ENCODE measurements around the gene CGN. TPM values are rescaled to one million over a fixed set of nuclear protein-coding genes. Genes with fewer than 3 reads are reported as not detected.

CGN gene
- total and polyA plus RNA-seq, 7 donors = 0.33 to 132 (median 1.8) TPM

- TF ChIP-seq POLR2A (IDR thresholded peaks at IDR 0.05) = no peak
- no peak for TF ChIP-seq EP300 (IDR thresholded peaks at IDR 0.05)
- no peak for TF ChIP-seq POLR2AphosphoS5 (IDR thresholded peaks at IDR 0.05)
- TF ChIP-seq CTCF (IDR thresholded peaks at IDR 0.05) = no peak
- Histone ChIP-seq H3K4me1 (peaks cover 0 to 36% (median 35%) of the 10 kb centered on the region in 4 donors), H3K36me3 (no peaks in the 10 kb centered on the region), H3K9me3 (no peaks in the 10 kb centered on the region), H3K4me3 (peak overlapping the region; percentile 57 to 82 (median 70)), H3K27ac (peak overlapping the region; percentile 84 to 89 (median 86)), H3K27me3 (no peaks in the 10 kb centered on the region)
- intact Hi-C loops (cut with DNase I) = loop anchor here (5.0 kb wide), 1 partner anchor 82 kb away; the partner anchor contains the start of gene POGZ
- peak; percentile 90 for DNase-seq
- WGBS, 2 donors = 5 to 27% methylated on average over 7 of the region's 7 CpGs
Observed at GRCh38 chr1:151539321-151540020, 28.3 kb downstream of the CGN start.

GRCh38 chr1:151540021-151540981 is 29.1 kb downstream of the CGN start, which contains the start of gene TUFT1:
Gene TUFT1 (plus strand): TSS chr1:151540309. CDS start chr1:151540367, 58 bp downstream.
- Histone ChIP-seq H3K27ac (peak within 1 kb of the TSS; percentile 84 to 89 (median 86)), H3K4me1 (peaks cover 0 to 36% (median 35%) of the 10 kb centered on the region in 4 donors), H3K4me3 (peak within 1 kb of the TSS; percentile 57 to 82 (median 70)), H3K27me3 (no peaks in the 10 kb centered on the region), H3K36me3 (no peaks in the 10 kb centered on the region), H3K9me3 (no peaks in the 10 kb centered on the region)
- intact Hi-C loops (cut with DNase I) = loop anchor here (5.0 kb wide), 1 partner anchor 83 kb away; the partner anchor contains the start of gene POGZ
- TF ChIP-seq POLR2A (IDR thresholded peaks at IDR 0.05) (peak; percentile 91 to 93), EP300 (IDR thresholded peaks at IDR 0.05) (no peak), POLR2AphosphoS5 (IDR thresholded peaks at IDR 0.05) (peak; percentile 97 to 99 (median 98)), CTCF (IDR thresholded peaks at IDR 0.05) (no peak)
- WGBS, 2 donors = 1 to 2% methylated on average over 70 of the region's 70 CpGs
- peak; percentile 96 for DNase-seq

- no peaks in the 10 kb centered on the region for H3K36me3 ChIP-seq
- TF ChIP-seq EP300 (IDR thresholded peaks at IDR 0.05) = no peak
- no peaks in the 10 kb centered on the region for H3K9me3 ChIP-seq
- peak overlapping the region; percentile 57 to 82 (median 70) for H3K4me3 ChIP-seq
- intact Hi-C loops (cut with DNase I) = loop anchor here (5.0 kb wide), 1 partner anchor 84 kb away; the partner anchor contains the start of gene POGZ
- DNase-seq = no peak
- 6 to 11% methylated on average over 13 of the region's 13 CpGs for WGBS, 2 donors
- H3K27me3 ChIP-seq = no peaks in the 10 kb centered on the region
- H3K4me1 ChIP-seq = peaks cover 0 to 43% (median 35%) of the 10 kb centered on the region in 4 donors
- H3K27ac ChIP-seq = peak overlapping the region; percentile 84 to 89 (median 86)
Observed at GRCh38 chr1:151540982-151541377, 29.8 kb downstream of the CGN start.

- WGBS, 2 donors = 14 to 68% methylated on average over 5 of the region's 5 CpGs
- Histone ChIP-seq H3K4me3 (peak overlapping the region in 1 of 4 donors; percentile 64), H3K36me3 (no peaks in the 10 kb centered on the region), H3K27ac (peak overlapping the region; percentile 84 to 89 (median 86)), H3K4me1 (peaks cover 0 to 45% (median 36%) of the 10 kb centered on the region in 4 donors), H3K27me3 (no peaks in the 10 kb centered on the region), H3K9me3 (no peaks in the 10 kb centered on the region)
- no peak for DNase-seq
- no peak for TF ChIP-seq POLR2AphosphoS5 (IDR thresholded peaks at IDR 0.05)
- no peak for TF ChIP-seq EP300 (IDR thresholded peaks at IDR 0.05)
- TF ChIP-seq CTCF (IDR thresholded peaks at IDR 0.05) = no peak
- TF ChIP-seq POLR2A (IDR thresholded peaks at IDR 0.05) = no peak
- intact Hi-C loops (cut with DNase I) = loop anchor here (5.0 kb wide), 1 partner anchor 84 kb away; the partner anchor contains the start of gene POGZ
Observed at GRCh38 chr1:151541752-151542151, 30.6 kb downstream of the CGN start.
